ENCODE data around the gene NRF1.

NRF1 gene

GRCh38 chr7:129723679-129724078 lies 112.2 kb downstream of the NRF1 start:
- no peak for DNase-seq (ENCODE audit: low read depth in 2 of 2)
- TF ChIP-seq, protein P1, sequence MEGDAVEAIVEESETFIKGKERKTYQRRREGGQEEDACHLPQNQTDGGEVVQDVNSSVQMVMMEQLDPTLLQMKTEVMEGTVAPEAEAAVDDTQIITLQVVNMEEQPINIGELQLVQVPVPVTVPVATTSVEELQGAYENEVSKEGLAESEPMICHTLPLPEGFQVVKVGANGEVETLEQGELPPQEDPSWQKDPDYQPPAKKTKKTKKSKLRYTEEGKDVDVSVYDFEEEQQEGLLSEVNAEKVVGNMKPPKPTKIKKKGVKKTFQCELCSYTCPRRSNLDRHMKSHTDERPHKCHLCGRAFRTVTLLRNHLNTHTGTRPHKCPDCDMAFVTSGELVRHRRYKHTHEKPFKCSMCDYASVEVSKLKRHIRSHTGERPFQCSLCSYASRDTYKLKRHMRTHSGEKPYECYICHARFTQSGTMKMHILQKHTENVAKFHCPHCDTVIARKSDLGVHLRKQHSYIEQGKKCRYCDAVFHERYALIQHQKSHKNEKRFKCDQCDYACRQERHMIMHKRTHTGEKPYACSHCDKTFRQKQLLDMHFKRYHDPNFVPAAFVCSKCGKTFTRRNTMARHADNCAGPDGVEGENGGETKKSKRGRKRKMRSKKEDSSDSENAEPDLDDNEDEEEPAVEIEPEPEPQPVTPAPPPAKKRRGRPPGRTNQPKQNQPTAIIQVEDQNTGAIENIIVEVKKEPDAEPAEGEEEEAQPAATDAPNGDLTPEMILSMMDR (IDR thresholded peaks at IDR 0.05; ENCODE audit: low read depth, low read length), result no peak
- H3K4me3 ChIP-seq (replicated peaks in 1 of 2; ENCODE audit: low read depth in 2 of 2, low read length in 2 of 2), result no peak overlapping the region

- TF ChIP-seq, protein P1 (IDR thresholded peaks at IDR 0.05; ENCODE audit: low read depth, low read length), result no peak
- no peak overlapping the region for H3K4me3 ChIP-seq (replicated peaks in 1 of 2; ENCODE audit: low read depth in 2 of 2, low read length in 2 of 2)
- DNase-seq (ENCODE audit: low read depth in 2 of 2), result no peak
Observed at GRCh38 chr7:129724796-129725195, 113.3 kb downstream of the NRF1 start.

GRCh38 chr7:129728875-129729467 lies 117.5 kb downstream of the NRF1 start:
- no peak overlapping the region for H3K4me3 ChIP-seq (replicated peaks in 1 of 2; ENCODE audit: low read depth in 2 of 2, low read length in 2 of 2)
- no peak for DNase-seq (ENCODE audit: low read depth in 2 of 2)
- TF ChIP-seq, protein P1 (IDR thresholded peaks at IDR 0.05; ENCODE audit: low read depth, low read length), result no peak

- H3K4me3 ChIP-seq (replicated peaks in 1 of 2; ENCODE audit: low read depth in 2 of 2, low read length in 2 of 2), result no peak overlapping the region
- TF ChIP-seq, protein P1 (IDR thresholded peaks at IDR 0.05; ENCODE audit: low read depth, low read length), result no peak
Observed at GRCh38 chr7:129729511-129729910, 118.0 kb downstream of the NRF1 start.

GRCh38 chr7:129730159-129730558 lies 118.6 kb downstream of the NRF1 start:
- TF ChIP-seq, protein P1 (IDR thresholded peaks at IDR 0.05; ENCODE audit: low read depth, low read length), result no peak
- no peak overlapping the region for H3K4me3 ChIP-seq (replicated peaks in 1 of 2; ENCODE audit: low read depth in 2 of 2, low read length in 2 of 2)
- DNase-seq (ENCODE audit: low read depth in 2 of 2), result no peak

More at GRCh38 chr7:129729511-129729910, 118.0 kb downstream of the NRF1 start:
- DNase-seq (ENCODE audit: low read depth in 2 of 2), result no peak

DNA sequence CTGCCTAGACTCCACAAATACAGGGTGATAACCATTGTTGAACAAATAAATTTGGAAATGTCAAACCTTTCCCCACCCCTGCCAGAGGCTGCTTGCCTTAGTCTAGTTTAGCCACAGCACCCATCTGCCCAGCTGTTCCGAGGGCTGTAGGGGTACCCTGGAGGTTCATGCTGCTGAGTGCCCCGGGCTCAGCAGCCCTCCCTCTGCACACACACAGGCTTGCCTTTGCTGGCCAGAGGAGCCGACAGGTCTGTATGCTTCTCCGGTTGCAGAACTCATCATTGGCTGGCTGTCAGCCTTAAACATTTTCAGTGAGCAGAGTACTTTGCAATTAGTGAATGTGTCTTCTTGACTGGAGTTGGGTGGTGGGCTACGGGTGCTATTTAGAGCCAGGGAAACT lies 122.9 kb downstream of the NRF1 start:
- DNase-seq (ENCODE audit: low read depth in 2 of 2), result no peak
- TF ChIP-seq, protein P1 (IDR thresholded peaks at IDR 0.05; ENCODE audit: low read depth, low read length), result no peak
- no peak overlapping the region for H3K4me3 ChIP-seq (replicated peaks in 1 of 2; ENCODE audit: low read depth in 2 of 2, low read length in 2 of 2)

DNA sequence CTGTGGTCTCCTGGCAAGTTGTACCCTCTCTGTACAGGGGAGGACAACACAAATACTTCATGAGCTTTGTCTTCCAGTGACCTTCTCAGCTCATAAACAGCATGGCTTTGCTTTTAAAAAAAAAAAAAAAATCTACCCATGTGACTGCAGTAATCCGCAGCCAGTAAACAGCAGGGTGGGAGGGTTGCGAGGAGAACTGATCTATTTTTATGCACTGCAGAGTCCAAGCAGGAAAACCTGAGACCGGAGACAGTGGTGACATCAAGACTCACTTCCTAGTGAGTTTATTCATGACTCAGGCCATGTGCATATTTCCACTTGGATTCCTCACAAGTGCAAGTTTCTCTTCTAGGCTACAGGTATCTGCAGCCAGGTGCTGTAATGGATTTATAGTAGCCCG lies 127.9 kb downstream of the NRF1 start:
- H3K4me3 ChIP-seq (replicated peaks in 1 of 2; ENCODE audit: low read depth in 2 of 2, low read length in 2 of 2), result no peak overlapping the region
- TF ChIP-seq, protein P1 (IDR thresholded peaks at IDR 0.05; ENCODE audit: low read depth, low read length), result no peak
- peak; percentile 40 to 70 for DNase-seq (ENCODE audit: low read depth in 2 of 2)
